Amniotic stem cell (primary cell): ENCODE measurements around the gene FOXD4L1.
"Not testable (repeated sequence)": the region's sequence is repeated elsewhere in the genome, so short reads cannot be mapped to it uniquely, and the experiment has no call there.

ENCODE experiments used
- DNase-seq: peaks from one replicate; lab custom pipeline; 2025; lab: John Stamatoyannopoulos, UW

Gene FOXD4L1

GRCh38 chr2:113498365-113498764, at the start of gene FOXD4L1:
FOXD4L1 (plus strand) TSS chr2:113498665; CDS start chr2:113499257, 592 bp downstream.
- DNase-seq: not testable (repeated sequence)

- not testable (repeated sequence) for DNase-seq
Measured at GRCh38 chr2:113465770-113466169, 32.7 kb upstream of the FOXD4L1 start.

GRCh38 chr2:113476688-113477368, 21.6 kb upstream of the FOXD4L1 start:
- DNase-seq: not testable (repeated sequence)

GRCh38 chr2:113496527-113496926, 1.9 kb upstream of the FOXD4L1 start:
- DNase-seq: not testable (repeated sequence)

- DNase-seq: not testable (repeated sequence)
Measured at GRCh38 chr2:113499019-113499885, 787 bp downstream of the FOXD4L1 start.

- DNase-seq: not testable (repeated sequence)
Measured at GRCh38 chr2:113499886-113500722, 1.6 kb downstream of the FOXD4L1 start.

- DNase-seq: not testable (repeated sequence)
Measured at GRCh38 chr2:113500723-113501038, 2.2 kb downstream of the FOXD4L1 start.

- not testable (repeated sequence) for DNase-seq
Measured at GRCh38 chr2:113502216-113503093, 4.0 kb downstream of the FOXD4L1 start.

GRCh38 chr2:113503094-113504042, 4.9 kb downstream of the FOXD4L1 start:
- not testable (repeated sequence) for DNase-seq

GRCh38 chr2:113504081-113504480, 5.6 kb downstream of the FOXD4L1 start:
- not testable (repeated sequence) for DNase-seq

- DNase-seq: not testable (repeated sequence)
Measured at GRCh38 chr2:113507394-113508140, 9.1 kb downstream of the FOXD4L1 start.

GRCh38 chr2:113508187-113508586, 9.7 kb downstream of the FOXD4L1 start:
- DNase-seq: not testable (repeated sequence)

GRCh38 chr2:113510913-113511312, 12.4 kb downstream of the FOXD4L1 start:
- not testable (repeated sequence) for DNase-seq

GRCh38 chr2:113511859-113512258, 13.4 kb downstream of the FOXD4L1 start:
- DNase-seq: not testable (repeated sequence)

GRCh38 chr2:113515457-113515856, 17.0 kb downstream of the FOXD4L1 start:
- not testable (repeated sequence) for DNase-seq

GRCh38 chr2:113515995-113516394, 17.5 kb downstream of the FOXD4L1 start:
- DNase-seq: not testable (repeated sequence)

GRCh38 chr2:113517025-113517424, 18.6 kb downstream of the FOXD4L1 start:
- DNase-seq: not testable (repeated sequence)

- DNase-seq: not testable (repeated sequence)
Measured at GRCh38 chr2:113520837-113521236, 22.4 kb downstream of the FOXD4L1 start.

GRCh38 chr2:113521492-113521891, 23.0 kb downstream of the FOXD4L1 start:
- DNase-seq: not testable (repeated sequence)
